Ishikawa (cell line): Measurements from ENCODE around the gene ADPGK.

Source experiments
- CEBPB ChIP-seq: IDR thresholded peaks from 2 replicates; pipeline ENCODE4 v1.6.1; 2012
- CREB1 ChIP-seq: IDR thresholded peaks from 2 replicates; pipeline ENCODE4 v1.6.1; 2012; ENCODE audit warnings: low read depth
- EGR1 ChIP-seq: IDR thresholded peaks from 2 replicates; pipeline ENCODE4 v1.6.1; 2012
- EP300 ChIP-seq: IDR thresholded peaks from 2 replicates; pipeline ENCODE4 v1.6.1; 2012; ENCODE audit warnings: borderline replicate concordance
- FOXM1 ChIP-seq: IDR thresholded peaks from 2 replicates; pipeline ENCODE4 v1.6.1; 2012; ENCODE audit warnings: low read depth, borderline replicate concordance
- MAX ChIP-seq: IDR thresholded peaks from 2 replicates; pipeline ENCODE4 v1.6.1; 2012
- NFIC ChIP-seq: IDR thresholded peaks from 2 replicates; pipeline ENCODE4 v1.6.1; 2012
- RAD21 ChIP-seq: IDR thresholded peaks from 2 replicates; pipeline ENCODE4 v1.6.1; 2012; ENCODE audit warnings: low read depth
- REST ChIP-seq: IDR thresholded peaks from 2 replicates; pipeline ENCODE4 v1.6.1; 2012; ENCODE audit warnings: low read depth, mild to moderate bottlenecking
- TAF1 ChIP-seq: IDR thresholded peaks from 2 replicates; pipeline ENCODE4 v1.6.1; 2012; ENCODE audit warnings: low read depth, mild to moderate bottlenecking
- TCF12 ChIP-seq: IDR thresholded peaks from 2 replicates; pipeline ENCODE4 v1.6.1; 2012; ENCODE audit warnings: low read depth
- TEAD4 ChIP-seq: IDR thresholded peaks from 2 replicates; pipeline ENCODE4 v1.6.1; 2012
- USF1 ChIP-seq: IDR thresholded peaks from 2 replicates; pipeline ENCODE4 v1.6.1; 2012
- YY1 ChIP-seq: IDR thresholded peaks from 2 replicates; pipeline ENCODE4 v1.6.1; 2012; ENCODE audit warnings: low read depth
- ZBTB7A ChIP-seq: IDR thresholded peaks from 2 replicates; pipeline ENCODE4 v1.6.1; 2012; ENCODE audit warnings: low read depth

ADPGK gene

GRCh38 chr15:72792431-72792830 lies 8.9 kb upstream of the ADPGK start:
- TF ChIP-seq EP300 (no peak), TCF12 (no peak), CEBPB (no peak), NFIC (no peak), EGR1 (no peak), ZBTB7A (no peak), FOXM1 (no peak), TAF1 (no peak), CREB1 (no peak), TEAD4 (no peak), REST (no peak), USF1 (no peak), RAD21 (no peak), MAX (no peak), YY1 (no peak)

GRCh38 chr15:72790302-72790910 lies 6.8 kb upstream of the ADPGK start:
- no peak for TF ChIP-seq MAX
- TF ChIP-seq ZBTB7A = no peak
- TF ChIP-seq FOXM1 = no peak
- TF ChIP-seq EP300 = no peak
- TF ChIP-seq USF1 = no peak
- no peak for TF ChIP-seq YY1
- TF ChIP-seq RAD21 = no peak
- no peak for TF ChIP-seq EGR1
- TF ChIP-seq CREB1 = no peak
- no peak for TF ChIP-seq TEAD4

GRCh38 chr15:72787526-72787925 lies 4.0 kb upstream of the ADPGK start:
- no peak for TF ChIP-seq ZBTB7A
- TF ChIP-seq YY1 = no peak
- no peak for TF ChIP-seq EGR1
- no peak for TF ChIP-seq TAF1
- TF ChIP-seq CEBPB = no peak
- no peak for TF ChIP-seq TEAD4
- TF ChIP-seq MAX = no peak

GRCh38 chr15:72786676-72787345 lies 3.3 kb upstream of the ADPGK start:
- TF ChIP-seq YY1 (no peak), FOXM1 (no peak), TCF12 (no peak), EGR1 (no peak), CREB1 (no peak), REST (no peak), RAD21 (no peak), TAF1 (no peak)

- TF ChIP-seq CEBPB (no peak), ZBTB7A (no peak), MAX (no peak), EP300 (no peak), TEAD4 (no peak), NFIC (no peak), USF1 (no peak), EGR1 (no peak), FOXM1 (no peak), RAD21 (no peak), REST (no peak), CREB1 (no peak), TCF12 (no peak)
These were observed 2.7 kb upstream of the ADPGK start for GRCh38 chr15:72786242-72786641.
